ENCODE measurements around the gene NOX3. TPM values are rescaled to one million over a fixed set of nuclear protein-coding genes. Genes with fewer than 3 reads are reported as not detected.
"Not testable (repeated sequence)": the region's sequence is repeated elsewhere in the genome, so short reads cannot be mapped to it uniquely, and the experiment has no call there.

The NOX3 gene, protein sequence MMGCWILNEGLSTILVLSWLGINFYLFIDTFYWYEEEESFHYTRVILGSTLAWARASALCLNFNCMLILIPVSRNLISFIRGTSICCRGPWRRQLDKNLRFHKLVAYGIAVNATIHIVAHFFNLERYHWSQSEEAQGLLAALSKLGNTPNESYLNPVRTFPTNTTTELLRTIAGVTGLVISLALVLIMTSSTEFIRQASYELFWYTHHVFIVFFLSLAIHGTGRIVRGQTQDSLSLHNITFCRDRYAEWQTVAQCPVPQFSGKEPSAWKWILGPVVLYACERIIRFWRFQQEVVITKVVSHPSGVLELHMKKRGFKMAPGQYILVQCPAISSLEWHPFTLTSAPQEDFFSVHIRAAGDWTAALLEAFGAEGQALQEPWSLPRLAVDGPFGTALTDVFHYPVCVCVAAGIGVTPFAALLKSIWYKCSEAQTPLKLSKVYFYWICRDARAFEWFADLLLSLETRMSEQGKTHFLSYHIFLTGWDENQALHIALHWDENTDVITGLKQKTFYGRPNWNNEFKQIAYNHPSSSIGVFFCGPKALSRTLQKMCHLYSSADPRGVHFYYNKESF
- polyA plus RNA-seq, result not detected

DNA sequence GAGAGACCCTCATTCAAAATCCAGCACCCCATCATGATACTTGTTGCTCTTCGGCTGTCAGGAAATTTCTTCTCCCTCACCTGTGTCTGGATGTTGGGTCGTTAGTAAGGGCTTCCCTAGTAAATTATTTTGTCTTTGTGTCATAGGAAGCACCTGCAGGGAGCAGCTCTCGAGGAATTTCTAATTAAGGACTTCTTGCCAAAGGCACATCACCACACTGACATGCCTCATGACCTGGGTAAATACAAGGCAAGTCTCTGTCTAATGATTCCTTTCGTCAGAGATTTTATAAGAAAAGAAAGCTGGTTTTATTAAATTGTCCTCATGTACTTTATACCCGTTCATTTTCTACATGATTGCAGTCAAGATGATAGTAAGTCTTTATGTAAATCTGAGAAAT, at the start of gene NOX3:
NOX3 (minus strand) TSS at position 74 of the 400 bp plus-strand sequence; CDS start at position 35, 39 bp downstream.
- H3K4me1 Mint-ChIP-seq, result peaks cover 8 to 13% of the 10 kb centered on the region in 2 donors
- H3K27ac Mint-ChIP-seq, result peak within 1 kb of the TSS in 1 of 6 donors; percentile 59
- H3K27me3 Mint-ChIP-seq (ENCODE audit: low read depth in 3 of 3), result peaks cover 0 to 7% (median 7%) of the 10 kb centered on the region in 3 donors

DNA sequence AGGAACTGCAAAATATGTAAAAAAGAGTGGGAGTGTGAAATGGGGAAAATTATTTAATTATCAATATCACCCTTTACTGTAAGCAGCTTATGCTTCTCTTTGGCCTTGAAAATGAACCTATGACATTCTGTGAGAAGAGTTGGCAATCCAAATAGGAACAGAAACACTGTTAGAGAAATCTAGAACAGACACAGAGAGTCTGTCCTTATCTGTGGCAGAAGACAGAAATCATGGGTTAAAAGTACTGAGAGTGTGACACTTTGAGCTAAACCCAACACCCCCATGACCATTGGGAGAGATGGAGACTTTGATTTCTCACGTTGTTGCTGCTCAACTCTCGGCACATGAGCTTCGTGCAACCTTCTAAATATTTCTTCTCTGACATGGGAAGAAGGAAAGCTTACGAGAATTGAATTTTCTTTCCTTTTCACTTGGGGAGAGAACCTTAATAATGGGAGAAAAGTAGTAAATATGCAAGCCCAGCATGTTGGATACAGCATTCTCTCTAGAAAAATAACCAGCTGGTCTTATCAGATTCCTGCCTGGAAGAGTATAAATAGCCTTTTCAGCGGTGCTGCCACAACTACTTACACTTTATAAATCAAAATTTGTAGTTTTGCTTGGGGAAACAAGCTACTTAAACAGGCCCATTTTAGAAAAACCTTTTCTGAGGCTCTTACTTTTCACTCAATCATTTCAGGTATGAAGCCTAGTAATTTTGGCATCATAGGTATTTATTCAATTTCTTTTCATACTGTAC, 49.4 kb upstream of the NOX3 start:
- no peak for DNase-seq
- Mint-ChIP-seq H3K9me3 (peaks cover 0 to 10% (median 5%) of the 10 kb centered on the region in 6 donors), H3K4me1 (no peaks in the 10 kb centered on the region), H3K27ac (no peak overlapping the region), H3K36me3 (peaks cover 0 to 4% (median 3%) of the 10 kb centered on the region in 3 donors), H3K27me3 (ENCODE audit: low read depth in 3 of 3) (peaks cover 0 to 3% (median 2%) of the 10 kb centered on the region in 3 donors), H3K4me3 (no peak overlapping the region)

More for the DNA sequence above, at the start of gene NOX3:
- H3K9me3 Mint-ChIP-seq, result no peaks in the 10 kb centered on the region
- H3K36me3 Mint-ChIP-seq, result no peaks in the 10 kb centered on the region
- no peak for DNase-seq
- H3K4me3 Mint-ChIP-seq, result peak within 1 kb of the TSS in 1 of 5 donors; percentile 60

DNA sequence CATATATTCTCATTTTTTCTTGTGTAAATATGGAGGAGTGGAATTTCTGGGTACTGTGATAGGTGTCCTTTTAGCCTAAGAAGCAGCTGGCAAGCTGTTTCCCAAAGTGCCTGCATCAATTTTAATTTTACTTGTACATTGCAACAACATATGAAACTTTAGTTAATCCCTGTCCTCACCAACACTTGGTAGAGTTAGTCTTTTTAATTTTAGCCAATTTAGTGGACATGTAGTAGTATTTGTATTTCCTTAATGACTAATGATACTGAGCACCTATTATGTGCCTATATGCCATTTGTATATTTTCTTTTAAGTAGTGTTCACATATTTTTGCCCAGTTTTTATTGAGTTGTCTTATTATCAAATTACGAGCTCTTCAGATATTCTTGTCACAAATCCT, 46.8 kb upstream of the NOX3 start:
- Mint-ChIP-seq H3K36me3 (peaks cover 0 to 4% (median 3%) of the 10 kb centered on the region in 3 donors), H3K27me3 (ENCODE audit: low read depth in 3 of 3) (peaks cover 0 to 2% (median 0%) of the 10 kb centered on the region in 3 donors), H3K4me3 (no peak overlapping the region), H3K9me3 (peaks cover 0 to 10% (median 5%) of the 10 kb centered on the region in 6 donors), H3K27ac (no peak overlapping the region), H3K4me1 (no peaks in the 10 kb centered on the region)
- no peak for DNase-seq

DNA sequence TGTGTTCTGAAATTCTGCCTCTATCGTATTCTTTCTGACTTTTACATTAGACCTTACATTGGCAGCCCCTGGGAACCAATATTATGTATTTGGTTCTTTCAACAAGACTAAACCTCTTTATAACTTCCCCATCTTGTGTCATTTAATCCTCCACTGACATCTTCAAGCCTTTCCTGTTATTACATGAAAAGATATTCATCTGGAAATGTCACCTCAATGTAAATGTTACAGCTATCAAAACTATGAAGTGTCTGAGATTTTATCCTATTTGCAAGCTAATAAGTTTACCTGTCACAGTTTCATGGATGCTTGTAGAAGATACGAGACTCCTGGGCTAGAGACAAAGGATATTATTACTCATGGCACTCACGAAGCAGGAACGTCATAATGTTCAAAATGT, 43.9 kb upstream of the NOX3 start:
- H3K4me1 Mint-ChIP-seq, result no peaks in the 10 kb centered on the region

DNA sequence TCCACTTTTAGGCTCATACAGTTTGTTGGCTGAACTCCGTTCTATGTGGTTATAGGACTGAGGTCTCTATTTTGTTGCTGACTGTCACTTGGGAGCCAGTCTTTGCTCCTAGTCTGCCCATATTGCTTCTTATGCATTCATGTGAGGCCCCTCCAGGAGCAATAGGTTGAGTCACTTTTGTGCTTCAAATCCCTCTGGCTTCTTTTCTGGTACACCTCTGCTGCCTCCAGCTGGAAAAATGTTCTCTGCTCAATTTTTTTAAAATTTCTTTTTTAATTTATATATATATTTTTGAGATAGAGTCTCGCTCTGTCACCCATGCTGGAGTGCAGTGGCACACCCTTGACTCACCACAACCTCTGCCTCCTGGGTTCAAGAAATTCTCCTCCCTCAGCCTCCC, 42.7 kb upstream of the NOX3 start:
- Mint-ChIP-seq H3K9me3 (peaks cover 0 to 8% (median 5%) of the 10 kb centered on the region in 6 donors), H3K36me3 (peaks cover 0 to 3% (median 0%) of the 10 kb centered on the region in 3 donors), H3K27me3 (ENCODE audit: low read depth in 3 of 3) (peaks cover 2 to 3% (median 3%) of the 10 kb centered on the region in 3 donors), H3K4me1 (no peaks in the 10 kb centered on the region), H3K4me3 (no peak overlapping the region), H3K27ac (no peak overlapping the region)
- DNase-seq, result no peak

More for the DNA sequence above, 43.9 kb upstream of the NOX3 start:
- H3K9me3 Mint-ChIP-seq, result peaks cover 0 to 10% (median 5%) of the 10 kb centered on the region in 6 donors
- H3K4me3 Mint-ChIP-seq, result no peak overlapping the region
- H3K36me3 Mint-ChIP-seq, result peaks cover 0 to 4% (median 3%) of the 10 kb centered on the region in 3 donors
- DNase-seq, result no peak
- H3K27ac Mint-ChIP-seq, result no peak overlapping the region
- H3K27me3 Mint-ChIP-seq (ENCODE audit: low read depth in 3 of 3), result peaks cover 2 to 3% (median 3%) of the 10 kb centered on the region in 3 donors

DNA sequence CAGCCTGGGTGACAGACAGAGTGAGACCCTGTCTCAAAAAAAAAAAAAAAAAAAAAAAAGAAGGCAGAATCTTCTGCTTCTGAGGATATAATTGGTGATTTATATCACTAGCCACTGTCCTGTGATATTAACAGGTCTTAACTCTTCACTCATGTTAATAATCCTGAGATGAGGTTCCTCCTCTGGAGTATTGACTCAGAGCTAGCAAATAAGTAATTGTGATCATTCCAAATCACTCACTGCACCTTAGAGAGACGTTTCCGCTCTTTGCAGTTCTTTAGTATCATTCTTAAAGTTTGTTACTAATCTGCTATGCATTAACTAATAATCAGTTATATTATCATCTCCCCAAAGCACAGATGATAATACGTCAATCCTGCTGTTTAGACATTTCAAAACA, 41.6 kb upstream of the NOX3 start:
- Mint-ChIP-seq H3K9me3 (peaks cover 0 to 3% (median 0%) of the 10 kb centered on the region in 6 donors), H3K27me3 (ENCODE audit: low read depth in 3 of 3) (peaks cover 2 to 6% (median 3%) of the 10 kb centered on the region in 3 donors), H3K36me3 (peaks cover 0 to 4% (median 0%) of the 10 kb centered on the region in 3 donors), H3K4me1 (no peaks in the 10 kb centered on the region), H3K27ac (peak overlapping the region in 1 of 6 donors; percentile 49), H3K4me3 (no peak overlapping the region)
- DNase-seq, result no peak

DNA sequence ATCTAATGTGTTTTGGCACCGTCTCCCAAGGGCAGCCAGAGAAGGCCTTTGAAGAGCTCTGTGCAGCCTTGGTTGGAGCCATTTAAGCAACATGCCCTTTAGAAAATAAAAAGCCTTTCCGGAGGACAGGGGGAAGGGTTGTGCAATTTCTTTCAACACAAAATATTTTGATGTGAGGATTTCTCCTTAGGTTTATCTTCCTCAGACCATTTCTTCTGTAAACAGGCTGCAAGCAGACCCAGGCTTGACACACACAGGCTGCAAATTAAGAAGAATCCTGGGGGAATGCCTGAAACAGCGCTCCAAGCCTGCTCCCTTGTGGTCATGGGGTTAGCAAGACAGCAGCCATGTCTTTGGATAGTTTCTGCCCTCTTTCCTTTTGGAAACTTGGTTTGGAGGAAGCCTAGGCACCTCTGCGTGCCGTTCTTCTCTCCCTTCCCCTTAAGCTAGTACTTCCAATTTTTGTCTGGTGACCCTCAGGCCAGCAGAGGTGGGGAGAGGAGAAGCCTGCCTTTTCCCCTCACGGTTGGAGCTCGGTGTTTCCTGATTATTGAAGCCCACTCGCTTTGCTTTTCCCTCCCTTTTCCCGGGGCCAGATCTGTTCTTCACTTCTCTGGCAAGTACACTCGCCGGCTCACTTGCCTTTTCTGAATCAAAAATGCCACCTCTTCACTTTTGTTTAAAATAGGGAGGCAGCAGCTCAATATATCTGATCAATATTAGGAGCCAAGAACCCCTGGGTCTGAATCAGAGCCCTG, 39.6 kb upstream of the NOX3 start:
- no peaks in the 10 kb centered on the region for H3K4me1 Mint-ChIP-seq
- H3K4me3 Mint-ChIP-seq, result no peak overlapping the region
- H3K27ac Mint-ChIP-seq, result no peak overlapping the region
- H3K9me3 Mint-ChIP-seq, result peaks cover 0 to 2% (median 0%) of the 10 kb centered on the region in 6 donors
- H3K36me3 Mint-ChIP-seq, result peaks cover 0 to 4% (median 0%) of the 10 kb centered on the region in 3 donors
- H3K27me3 Mint-ChIP-seq (ENCODE audit: low read depth in 3 of 3), result peaks cover 2 to 10% (median 3%) of the 10 kb centered on the region in 3 donors
- DNase-seq, result no peak

DNA sequence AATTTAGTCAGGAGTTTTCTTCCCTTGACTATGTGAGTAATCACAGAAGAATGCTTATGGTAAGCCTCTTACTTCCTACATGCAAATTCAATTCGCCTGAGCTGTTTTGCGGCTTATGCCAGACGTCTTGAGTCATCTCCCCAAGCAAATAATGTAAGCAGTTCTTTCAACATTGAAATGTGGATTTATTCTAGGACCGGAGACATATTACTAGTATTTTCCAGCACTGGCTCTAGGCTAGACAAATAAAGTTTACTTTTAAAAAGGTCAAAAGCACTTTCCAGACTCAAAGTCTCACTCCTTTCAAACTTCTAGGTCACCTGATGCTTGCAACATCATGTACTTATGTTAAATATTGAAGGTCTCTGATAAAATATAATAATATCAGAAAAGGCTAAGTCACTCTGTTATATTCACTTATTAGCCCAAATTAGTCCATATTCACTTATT, 38.1 kb upstream of the NOX3 start:
- no peak for DNase-seq
- H3K9me3 Mint-ChIP-seq, result peaks cover 0 to 2% (median 0%) of the 10 kb centered on the region in 6 donors
- H3K27ac Mint-ChIP-seq, result no peak overlapping the region
- H3K4me1 Mint-ChIP-seq, result no peaks in the 10 kb centered on the region
- no peak overlapping the region for H3K4me3 Mint-ChIP-seq
- peaks cover 2 to 11% (median 5%) of the 10 kb centered on the region in 3 donors for H3K27me3 Mint-ChIP-seq (ENCODE audit: low read depth in 3 of 3)
- H3K36me3 Mint-ChIP-seq, result peaks cover 0 to 4% (median 0%) of the 10 kb centered on the region in 3 donors

DNA sequence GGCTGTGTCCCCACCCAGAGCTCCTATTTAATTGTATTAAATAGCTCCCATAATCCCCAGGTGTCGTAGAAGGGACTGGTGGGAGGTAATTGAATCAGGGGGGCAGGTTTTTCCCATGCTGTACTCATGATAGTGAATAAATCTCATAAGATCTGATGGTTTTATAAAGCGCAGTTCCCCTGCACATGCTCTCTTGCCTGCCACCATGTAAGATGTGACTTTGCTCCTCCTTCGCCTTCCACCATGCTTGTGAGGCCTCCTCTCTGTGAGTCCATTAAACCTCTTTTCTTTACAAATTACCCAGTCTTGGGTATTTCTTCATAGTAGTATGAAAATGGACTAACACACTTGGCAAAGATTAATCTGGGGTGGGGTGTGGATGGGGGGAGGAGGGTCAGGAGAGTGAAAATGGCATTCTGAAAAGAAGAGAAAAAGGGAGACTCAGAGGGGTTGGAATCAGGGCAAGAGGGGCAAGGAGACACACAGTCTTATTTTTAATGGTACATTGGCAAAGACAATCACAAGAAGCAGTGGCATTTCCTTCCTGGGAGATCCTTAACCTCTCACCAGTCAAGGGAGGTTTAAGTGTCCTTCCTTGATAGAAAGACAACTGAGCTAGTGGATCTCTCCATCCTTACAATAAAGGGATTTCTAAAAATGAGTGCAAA, 37.5 kb upstream of the NOX3 start:
- H3K4me1 Mint-ChIP-seq, result no peaks in the 10 kb centered on the region
- peaks cover 2 to 11% (median 5%) of the 10 kb centered on the region in 3 donors for H3K27me3 Mint-ChIP-seq (ENCODE audit: low read depth in 3 of 3)
- H3K9me3 Mint-ChIP-seq, result peaks cover 0 to 2% (median 0%) of the 10 kb centered on the region in 6 donors
- H3K36me3 Mint-ChIP-seq, result peaks cover 0 to 8% (median 0%) of the 10 kb centered on the region in 3 donors
- H3K4me3 Mint-ChIP-seq, result no peak overlapping the region
- H3K27ac Mint-ChIP-seq, result no peak overlapping the region
- no peak for DNase-seq

DNA sequence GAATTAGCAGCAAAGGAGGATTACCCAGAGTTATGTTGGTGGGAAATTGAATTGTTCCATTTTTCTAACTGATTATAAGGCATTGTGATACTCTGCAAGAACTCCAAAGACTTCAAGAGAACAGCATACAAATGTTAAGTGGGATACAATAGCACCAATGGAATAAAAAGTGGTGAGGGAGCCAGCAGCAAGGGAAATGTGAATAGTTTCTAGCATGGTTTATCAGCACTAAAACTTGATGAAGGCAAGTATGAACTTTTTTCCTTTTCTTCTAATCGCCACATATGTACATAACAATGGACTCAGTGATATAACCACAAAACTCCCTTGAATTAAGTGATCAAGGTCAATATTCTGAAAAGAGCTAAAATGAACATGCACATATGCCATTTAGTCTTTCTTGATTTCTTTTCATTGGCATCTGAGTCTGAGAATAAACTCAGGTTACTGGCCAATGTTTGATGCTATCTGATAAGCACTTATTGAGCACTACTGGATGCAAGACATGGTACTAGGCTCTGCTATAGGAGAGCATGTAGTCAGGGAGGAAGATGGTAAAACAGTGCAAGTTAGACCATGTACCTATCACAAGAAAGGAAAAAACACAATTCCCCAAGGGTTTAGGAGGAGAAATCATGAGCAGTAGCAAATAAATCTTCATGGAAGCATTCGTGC, 36.6 kb upstream of the NOX3 start:
- Mint-ChIP-seq H3K27ac (peak overlapping the region in 1 of 6 donors; percentile 37), H3K36me3 (peaks cover 0 to 8% (median 0%) of the 10 kb centered on the region in 3 donors), H3K4me1 (no peaks in the 10 kb centered on the region), H3K9me3 (peaks cover 0 to 2% (median 0%) of the 10 kb centered on the region in 6 donors), H3K4me3 (no peak overlapping the region), H3K27me3 (ENCODE audit: low read depth in 3 of 3) (peaks cover 2 to 11% (median 5%) of the 10 kb centered on the region in 3 donors)
- DNase-seq, result no peak

DNA sequence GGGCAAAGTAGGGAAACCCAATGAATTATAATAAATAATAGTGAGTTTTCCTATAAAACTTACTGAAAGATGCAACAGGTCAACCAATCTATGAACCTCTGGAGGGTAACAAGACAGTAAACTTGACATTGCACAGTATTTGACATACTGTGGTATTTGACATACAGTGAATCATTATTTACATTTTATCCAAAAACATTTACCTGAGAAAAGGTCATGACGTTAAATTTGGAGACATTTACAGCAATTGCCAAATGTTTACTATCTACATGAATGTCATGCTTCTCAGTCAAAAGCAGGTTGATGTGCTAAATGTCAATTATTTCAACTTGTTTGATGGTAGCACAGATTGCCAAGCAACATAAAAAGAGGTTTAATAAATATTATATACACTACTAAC, 35.8 kb upstream of the NOX3 start:
- Mint-ChIP-seq H3K36me3 (peaks cover 0 to 8% (median 0%) of the 10 kb centered on the region in 3 donors), H3K27me3 (ENCODE audit: low read depth in 3 of 3) (peaks cover 2 to 11% (median 5%) of the 10 kb centered on the region in 3 donors), H3K27ac (no peak overlapping the region), H3K9me3 (peaks cover 0 to 2% (median 0%) of the 10 kb centered on the region in 6 donors), H3K4me1 (no peaks in the 10 kb centered on the region), H3K4me3 (no peak overlapping the region)
- DNase-seq, result no peak

DNA sequence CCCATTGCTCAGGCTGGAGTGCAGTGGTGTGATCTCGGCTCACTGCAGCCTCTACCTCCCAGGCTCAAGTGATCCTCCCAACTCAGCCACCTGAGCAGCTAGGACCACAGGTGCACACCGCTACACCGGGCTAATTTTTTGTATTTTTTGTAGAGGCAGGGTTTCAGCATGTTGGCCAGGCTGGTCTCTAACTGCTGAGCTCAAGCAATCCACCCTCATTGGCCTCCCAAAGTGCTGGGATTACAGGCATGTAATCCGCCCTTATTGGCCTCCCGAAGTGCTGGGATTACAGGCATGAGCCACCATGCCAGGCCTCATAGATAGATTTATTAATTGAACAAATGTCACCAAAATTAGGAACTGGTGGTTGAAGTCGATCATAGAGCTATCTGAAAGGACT, 32.6 kb upstream of the NOX3 start:
- not testable (repeated sequence) for H3K4me3 Mint-ChIP-seq; H3K27me3 Mint-ChIP-seq (ENCODE audit: low read depth in 3 of 3); H3K4me1 Mint-ChIP-seq; H3K27ac Mint-ChIP-seq; DNase-seq; H3K36me3 Mint-ChIP-seq; H3K9me3 Mint-ChIP-seq
